ENCODE measurements around the gene CYB5R4. TPM values are rescaled to one million over a fixed set of nuclear protein-coding genes. Genes with fewer than 3 reads are reported as not detected.

The CYB5R4 gene
- total RNA-seq, 2 experiments from 2014 or later: 29.2 to 30.8 TPM

DNA sequence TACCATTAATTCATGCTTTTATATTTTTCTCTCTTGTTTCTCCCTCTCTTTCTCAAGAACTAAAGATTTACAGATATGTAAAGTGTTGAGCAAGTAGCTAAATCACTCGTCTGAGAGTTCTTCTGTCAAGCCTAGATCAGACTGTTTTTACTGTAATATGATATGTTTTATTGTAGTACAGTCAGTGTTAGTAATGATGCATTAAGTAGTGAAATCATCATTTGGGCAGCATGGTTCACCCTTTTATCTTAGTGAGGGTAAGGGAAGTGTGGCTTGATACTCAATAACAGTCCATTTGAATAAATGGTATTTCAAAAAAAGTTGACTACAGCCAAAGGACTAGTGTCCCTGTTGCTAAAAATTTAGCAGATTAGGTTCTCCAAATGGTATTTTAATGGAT, 9.2 kb downstream of the CYB5R4 start:
- Mint-ChIP-seq H3K9me3 (ENCODE audit: insufficient read depth) (peaks cover 10% of the 10 kb centered on the region), H3K4me3 (no peak overlapping the region), H3K4me1 (ENCODE audit: low read depth) (peaks cover 6% of the 10 kb centered on the region), H3K27me3 (ENCODE audit: low read depth) (no peaks in the 10 kb centered on the region), H3K36me3 (ENCODE audit: low read depth) (peaks cover 61% of the 10 kb centered on the region), H3K27ac (no peak overlapping the region)
- ChIA-PET CTCF (no interaction called here), POLR2A (no interaction called here)
- DNase-seq: no peak
- no peak for ATAC-seq

DNA sequence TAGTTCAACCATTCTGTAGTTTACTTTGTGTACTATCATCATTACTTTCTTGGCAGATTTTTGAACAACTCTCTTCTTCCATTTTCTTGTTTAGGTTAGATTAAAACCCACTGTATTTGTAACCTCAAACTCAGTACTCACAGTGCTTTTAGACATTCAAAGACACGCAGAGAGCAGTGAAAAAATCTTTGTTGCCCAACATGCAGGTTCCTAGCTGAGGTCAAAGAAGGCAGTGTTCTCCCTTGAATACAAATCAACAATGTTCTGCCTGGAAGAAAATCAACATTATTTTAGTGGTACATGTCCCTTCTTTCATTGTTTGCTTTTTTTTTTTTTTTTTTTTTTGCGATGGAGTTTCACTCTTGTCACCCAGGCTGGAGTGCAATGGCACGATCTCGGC, 11.2 kb downstream of the CYB5R4 start:
- no peak overlapping the region for H3K4me3 Mint-ChIP-seq
- H3K36me3 Mint-ChIP-seq (ENCODE audit: low read depth): peaks cover 49% of the 10 kb centered on the region
- ChIA-PET CTCF (interaction anchor here (1.4 kb wide), 1 partner anchor 14 kb away, joined by 4 read pairs; no protein-coding TSS in a partner anchor), POLR2A (no interaction called here)
- H3K27ac Mint-ChIP-seq: no peak overlapping the region
- peaks cover 12% of the 10 kb centered on the region for H3K4me1 Mint-ChIP-seq (ENCODE audit: low read depth)
- no peak for ATAC-seq
- no peaks in the 10 kb centered on the region for H3K27me3 Mint-ChIP-seq (ENCODE audit: low read depth)
- peaks cover 10% of the 10 kb centered on the region for H3K9me3 Mint-ChIP-seq (ENCODE audit: insufficient read depth)
- no peak for DNase-seq

DNA sequence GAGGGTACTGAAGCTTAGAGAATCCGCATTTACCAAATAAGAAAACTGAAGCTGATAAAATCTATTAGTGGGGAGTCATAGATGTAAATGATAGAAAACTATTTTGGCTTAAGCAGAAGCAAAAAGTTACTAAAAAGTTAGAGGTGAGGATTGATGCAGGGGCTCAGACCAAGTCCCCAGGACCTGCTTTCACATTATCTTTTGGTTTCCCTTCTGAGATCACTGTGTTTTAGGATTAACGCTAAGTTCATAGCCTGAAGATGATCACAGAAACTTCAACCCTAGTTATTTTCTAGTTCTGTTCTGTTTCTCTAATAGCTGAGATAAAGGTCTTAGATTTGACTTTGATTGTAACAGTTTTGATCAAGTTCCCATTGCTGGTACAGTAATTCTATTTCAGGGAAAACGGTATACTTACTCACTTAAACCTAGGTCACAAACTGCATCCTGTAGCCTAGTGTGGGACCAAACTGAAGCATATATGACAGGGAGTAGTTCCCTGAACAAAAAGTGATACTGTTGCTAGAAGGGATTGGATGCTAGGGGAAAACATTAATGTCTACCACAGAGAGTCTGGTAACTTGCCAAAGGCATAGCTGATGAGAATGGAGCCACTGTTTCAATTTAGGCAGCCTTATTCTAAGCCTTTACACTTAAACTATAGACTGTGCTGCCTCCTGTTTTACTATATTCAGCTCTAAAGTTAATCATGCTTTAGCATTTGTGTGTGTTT, 13.1 kb downstream of the CYB5R4 start:
- Mint-ChIP-seq H3K36me3 (ENCODE audit: low read depth) (peaks cover 31% of the 10 kb centered on the region), H3K9me3 (ENCODE audit: insufficient read depth) (peaks cover 3% of the 10 kb centered on the region), H3K4me1 (ENCODE audit: low read depth) (peaks cover 12% of the 10 kb centered on the region), H3K27me3 (ENCODE audit: low read depth) (no peaks in the 10 kb centered on the region), H3K27ac (no peak overlapping the region), H3K4me3 (no peak overlapping the region)
- DNase-seq (no peak), ATAC-seq (no peak)
- POLR2A ChIA-PET: no interaction called here
- CTCF ChIA-PET: no interaction called here

DNA sequence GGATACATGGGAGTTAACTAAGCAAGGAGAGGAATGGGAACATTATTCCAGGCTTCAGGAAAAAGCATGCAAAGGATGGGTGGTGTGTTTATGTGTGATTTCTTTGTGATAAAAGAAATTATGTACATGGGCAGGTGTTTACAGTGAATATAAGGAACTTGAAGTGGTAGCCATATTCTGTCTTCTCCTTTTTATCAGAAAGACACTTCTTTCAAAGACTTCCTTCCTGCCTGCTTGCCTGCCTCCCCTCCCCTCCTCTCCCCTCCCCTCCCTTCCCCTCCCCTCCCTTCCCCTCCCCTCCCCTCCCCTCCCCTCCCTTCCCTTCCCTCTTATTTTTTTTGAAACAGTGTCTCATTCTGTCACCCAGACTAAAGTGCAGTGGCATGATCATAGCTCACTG, 14.4 kb downstream of the CYB5R4 start:
- H3K4me1 Mint-ChIP-seq (ENCODE audit: low read depth): peaks cover 12% of the 10 kb centered on the region
- no peak for ATAC-seq
- H3K27me3 Mint-ChIP-seq (ENCODE audit: low read depth): no peaks in the 10 kb centered on the region
- no peak overlapping the region for H3K4me3 Mint-ChIP-seq
- H3K36me3 Mint-ChIP-seq (ENCODE audit: low read depth): peaks cover 19% of the 10 kb centered on the region
- no peak overlapping the region for H3K27ac Mint-ChIP-seq
- H3K9me3 Mint-ChIP-seq (ENCODE audit: insufficient read depth): no peaks in the 10 kb centered on the region
- ChIA-PET POLR2A (no interaction called here), CTCF (no interaction called here)
- no peak for DNase-seq

DNA sequence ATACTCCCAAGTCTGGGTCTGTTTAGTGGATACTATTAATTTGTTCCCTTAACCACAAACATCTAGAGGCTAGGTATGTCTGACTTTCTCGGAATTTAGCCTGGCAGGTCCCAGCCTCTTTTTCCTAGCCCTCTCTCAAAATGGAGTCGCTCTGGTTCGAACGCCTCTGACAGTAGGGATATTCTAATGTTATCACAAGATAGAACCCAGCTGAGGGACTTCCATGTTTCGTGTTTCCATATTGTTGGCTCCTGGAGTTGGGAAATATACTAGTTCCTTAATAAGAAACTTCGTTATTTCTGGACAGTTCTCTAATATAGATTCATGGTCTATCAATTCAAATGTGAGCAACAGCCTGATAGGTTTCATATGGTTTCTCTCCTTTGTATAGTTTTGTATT, 16.4 kb downstream of the CYB5R4 start:
- POLR2A ChIA-PET: no interaction called here

DNA sequence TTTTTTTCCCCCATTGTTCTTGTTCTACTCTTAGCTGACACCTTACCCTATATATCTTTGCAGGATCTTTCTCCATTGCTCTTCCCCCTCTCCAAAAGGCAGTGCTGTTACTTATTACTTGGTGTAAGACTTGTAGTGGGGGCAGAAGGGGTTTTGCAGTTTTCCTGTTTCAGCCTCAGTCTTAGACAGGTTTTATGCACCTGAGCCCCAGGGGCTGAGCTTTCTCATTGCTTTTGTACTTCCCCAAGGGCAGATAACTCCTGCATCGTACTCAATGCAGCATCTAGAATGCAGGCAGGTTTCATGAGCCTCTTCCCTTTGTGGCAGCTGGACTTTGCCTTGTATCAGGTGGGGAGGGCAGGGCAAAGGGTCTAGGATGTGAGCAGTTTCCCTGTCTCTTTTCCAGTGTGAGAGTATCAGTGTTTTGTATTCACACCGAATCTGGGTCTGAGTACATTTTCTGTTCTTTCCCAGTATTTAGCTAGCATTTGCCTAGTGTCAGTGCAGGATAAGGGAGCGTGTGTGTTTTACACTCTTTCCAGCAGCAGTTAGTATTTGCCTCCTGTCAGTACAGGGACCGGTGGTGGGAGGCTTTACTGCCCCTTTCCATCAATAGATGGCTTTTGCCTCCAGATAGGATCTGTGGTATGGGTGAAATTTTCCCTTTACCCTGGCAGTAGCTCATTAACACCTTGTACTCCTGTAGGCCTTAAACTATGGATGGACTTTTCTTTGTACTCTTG, 19.6 kb downstream of the CYB5R4 start:
- no peak for ATAC-seq
- no peak overlapping the region for H3K27ac Mint-ChIP-seq
- ChIA-PET CTCF (interaction anchor here (1.1 kb wide), 1 partner anchor 342 kb away, joined by 3 read pairs; no protein-coding TSS in a partner anchor), POLR2A (no interaction called here)
- peaks cover 3% of the 10 kb centered on the region for H3K4me1 Mint-ChIP-seq (ENCODE audit: low read depth)
- no peaks in the 10 kb centered on the region for H3K27me3 Mint-ChIP-seq (ENCODE audit: low read depth)
- no peak overlapping the region for H3K4me3 Mint-ChIP-seq
- peaks cover 2% of the 10 kb centered on the region for H3K36me3 Mint-ChIP-seq (ENCODE audit: low read depth)
- no peak for DNase-seq
- no peaks in the 10 kb centered on the region for H3K9me3 Mint-ChIP-seq (ENCODE audit: insufficient read depth)

More for the DNA sequence above, 16.4 kb downstream of the CYB5R4 start:
- H3K9me3 Mint-ChIP-seq (ENCODE audit: insufficient read depth): no peaks in the 10 kb centered on the region
- H3K27me3 Mint-ChIP-seq (ENCODE audit: low read depth): no peaks in the 10 kb centered on the region
- no peak overlapping the region for H3K27ac Mint-ChIP-seq
- DNase-seq (no peak), ATAC-seq (no peak)
- peaks cover 12% of the 10 kb centered on the region for H3K4me1 Mint-ChIP-seq (ENCODE audit: low read depth)
- CTCF ChIA-PET: no interaction called here
- H3K4me3 Mint-ChIP-seq: no peak overlapping the region
- H3K36me3 Mint-ChIP-seq (ENCODE audit: low read depth): peaks cover 12% of the 10 kb centered on the region

DNA sequence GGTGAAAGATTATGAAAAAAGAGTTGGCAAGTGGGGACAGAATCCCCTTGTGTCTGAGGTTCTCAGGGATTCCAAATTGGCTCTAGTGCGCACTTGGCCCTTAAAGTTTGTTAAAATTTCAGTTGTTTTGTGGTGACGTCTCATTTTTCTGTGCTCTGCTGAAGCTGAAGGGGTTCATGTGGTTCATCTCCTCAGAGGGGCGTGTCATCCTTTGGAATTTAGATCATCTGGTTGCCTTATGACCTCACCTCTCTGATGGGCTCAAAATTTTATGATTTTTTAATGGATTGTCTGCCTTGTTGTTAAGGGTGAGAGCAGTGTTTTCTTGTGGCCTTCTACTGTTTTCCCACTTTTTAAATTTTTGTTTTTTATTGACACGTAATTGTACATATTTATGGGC, 20.3 kb downstream of the CYB5R4 start:
- Mint-ChIP-seq H3K4me1 (ENCODE audit: low read depth) (peaks cover 4% of the 10 kb centered on the region), H3K27me3 (ENCODE audit: low read depth) (no peaks in the 10 kb centered on the region), H3K9me3 (ENCODE audit: insufficient read depth) (no peaks in the 10 kb centered on the region), H3K27ac (no peak overlapping the region), H3K36me3 (ENCODE audit: low read depth) (no peaks in the 10 kb centered on the region), H3K4me3 (no peak overlapping the region)
- DNase-seq (no peak), ATAC-seq (no peak)
- POLR2A ChIA-PET: no interaction called here
- CTCF ChIA-PET: no interaction called here

DNA sequence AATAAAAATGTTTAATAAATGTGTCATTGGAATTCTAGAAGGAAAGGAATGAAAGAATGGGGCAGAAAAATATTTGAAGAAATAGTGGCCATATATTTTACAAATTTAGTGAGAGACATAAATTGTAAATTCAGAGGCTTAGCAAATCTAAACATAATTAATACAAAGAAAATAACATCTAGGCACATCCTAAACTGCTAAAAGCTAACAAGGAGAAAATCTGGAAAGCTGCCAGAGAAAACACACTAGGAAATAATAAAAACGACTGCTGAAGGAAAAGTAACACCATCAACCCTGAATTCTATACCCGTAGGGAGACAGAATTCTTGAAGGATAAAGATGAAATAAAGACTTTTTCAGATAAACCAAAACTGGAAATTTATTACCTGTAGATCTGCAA, 23.8 kb downstream of the CYB5R4 start:
- Mint-ChIP-seq H3K27me3 (ENCODE audit: low read depth) (no peaks in the 10 kb centered on the region), H3K4me3 (no peak overlapping the region), H3K27ac (no peak overlapping the region), H3K4me1 (ENCODE audit: low read depth) (peaks cover 4% of the 10 kb centered on the region), H3K9me3 (ENCODE audit: insufficient read depth) (no peaks in the 10 kb centered on the region), H3K36me3 (ENCODE audit: low read depth) (no peaks in the 10 kb centered on the region)
- DNase-seq (no peak), ATAC-seq (no peak)
- ChIA-PET POLR2A (no interaction called here), CTCF (interaction anchor here (0.9 kb wide), 1 partner anchor 337 kb away, joined by 3 read pairs; no protein-coding TSS in a partner anchor)

DNA sequence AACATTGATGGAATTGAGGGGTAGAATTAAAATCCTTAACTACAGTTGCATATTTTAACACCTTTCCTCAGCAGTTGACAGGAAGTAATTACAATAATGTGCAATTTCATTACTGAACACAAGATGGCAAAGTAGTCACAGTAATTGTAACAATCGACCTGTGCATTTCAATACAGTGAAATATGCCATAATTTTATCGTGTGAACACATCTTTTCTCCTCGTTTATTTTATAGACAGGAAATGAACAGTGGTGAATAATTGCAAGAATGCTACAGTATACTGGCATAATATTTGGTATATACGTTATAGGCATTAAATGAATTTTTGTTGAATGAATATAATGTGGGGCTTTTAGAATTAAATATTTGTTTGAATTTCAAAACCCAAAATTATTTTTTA, 25.0 kb downstream of the CYB5R4 start:
- H3K4me1 Mint-ChIP-seq (ENCODE audit: low read depth): peaks cover 4% of the 10 kb centered on the region
- ChIA-PET POLR2A (no interaction called here), CTCF (interaction anchor here (1.2 kb wide), 1 partner anchor 14 kb away, joined by 4 read pairs; no protein-coding TSS in a partner anchor)
- H3K27ac Mint-ChIP-seq: no peak overlapping the region
- ATAC-seq: peak; percentile 60
- H3K9me3 Mint-ChIP-seq (ENCODE audit: insufficient read depth): no peaks in the 10 kb centered on the region
- H3K4me3 Mint-ChIP-seq: no peak overlapping the region
- no peaks in the 10 kb centered on the region for H3K36me3 Mint-ChIP-seq (ENCODE audit: low read depth)
- no peaks in the 10 kb centered on the region for H3K27me3 Mint-ChIP-seq (ENCODE audit: low read depth)
- DNase-seq: no peak

DNA sequence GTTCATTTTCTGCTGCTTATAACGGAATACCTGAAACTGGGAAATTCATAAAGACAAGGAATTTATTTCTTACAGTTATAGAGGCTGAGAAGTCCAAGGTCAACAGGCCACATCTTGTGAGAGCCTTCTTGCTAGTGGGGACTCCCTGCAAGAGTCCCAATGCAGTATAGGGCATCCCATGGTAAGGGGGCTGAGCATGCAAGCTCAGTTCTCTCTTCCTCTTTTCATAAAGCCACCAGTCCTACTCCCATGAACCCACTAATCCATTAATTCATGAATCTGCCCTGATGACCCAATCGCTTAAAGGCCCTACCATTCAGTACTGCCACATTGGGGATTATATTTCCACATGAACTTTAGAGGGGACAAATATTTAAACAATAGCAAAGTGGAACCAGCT, 26.5 kb downstream of the CYB5R4 start:
- no peak overlapping the region for H3K27ac Mint-ChIP-seq
- POLR2A ChIA-PET: no interaction called here

DNA sequence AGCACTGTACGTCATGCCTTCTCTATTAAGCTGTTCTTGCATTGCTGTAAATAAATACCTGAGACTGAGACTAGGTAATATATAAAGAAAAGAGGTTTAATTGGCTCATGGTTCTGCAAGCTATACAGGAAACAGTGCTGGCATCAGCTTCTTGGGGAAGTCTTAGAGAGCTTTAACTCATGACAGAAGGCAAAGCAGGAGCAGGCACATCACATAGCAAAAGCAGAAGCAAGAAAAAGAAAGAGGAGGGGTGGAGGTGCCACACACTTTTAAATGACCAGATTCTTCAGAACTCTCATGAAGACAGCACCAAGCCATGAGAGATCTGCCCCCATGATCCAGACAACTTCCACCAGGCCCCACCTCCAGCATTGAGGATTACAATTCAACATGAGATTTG, 30.1 kb downstream of the CYB5R4 start:
- ChIA-PET POLR2A (no interaction called here), CTCF (no interaction called here)
- ATAC-seq: no peak
- Mint-ChIP-seq H3K27me3 (ENCODE audit: low read depth) (no peaks in the 10 kb centered on the region), H3K9me3 (ENCODE audit: insufficient read depth) (no peaks in the 10 kb centered on the region), H3K4me1 (ENCODE audit: low read depth) (peaks cover under 1% of the 10 kb centered on the region), H3K36me3 (ENCODE audit: low read depth) (peaks cover 2% of the 10 kb centered on the region), H3K27ac (no peak overlapping the region), H3K4me3 (no peak overlapping the region)
- DNase-seq: no peak

More for the DNA sequence above, 26.5 kb downstream of the CYB5R4 start:
- DNase-seq (no peak), ATAC-seq (no peak)
- Mint-ChIP-seq H3K4me3 (no peak overlapping the region), H3K36me3 (ENCODE audit: low read depth) (no peaks in the 10 kb centered on the region), H3K27me3 (ENCODE audit: low read depth) (no peaks in the 10 kb centered on the region), H3K9me3 (ENCODE audit: insufficient read depth) (no peaks in the 10 kb centered on the region), H3K4me1 (ENCODE audit: low read depth) (peaks cover 4% of the 10 kb centered on the region)
- CTCF ChIA-PET: interaction anchor here (0.9 to 1.0 kb wide), 2 partner anchors 335 to 342 kb away, joined by 4 to 6 read pairs; partner anchors contain the start of gene CEP162

DNA sequence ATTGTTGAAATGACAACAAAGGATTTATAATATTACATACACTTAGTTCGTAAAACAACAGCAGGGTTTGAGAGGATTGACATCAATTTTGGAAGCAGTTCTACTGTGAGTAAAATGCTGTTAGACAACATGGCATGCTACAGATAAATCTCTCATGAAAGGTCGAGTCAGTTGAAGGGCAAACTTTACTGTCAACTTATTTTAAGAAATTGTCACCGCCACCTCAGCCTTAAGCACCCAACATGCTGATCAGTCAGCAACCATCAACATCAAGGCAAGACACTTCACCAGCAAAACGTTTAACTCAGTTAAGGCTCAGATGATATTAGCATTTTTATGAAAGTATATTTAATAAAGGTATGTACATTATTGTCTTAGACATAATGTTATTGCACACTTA, 31.0 kb downstream of the CYB5R4 start:
- Mint-ChIP-seq H3K27ac (no peak overlapping the region), H3K4me1 (ENCODE audit: low read depth) (no peaks in the 10 kb centered on the region), H3K27me3 (ENCODE audit: low read depth) (no peaks in the 10 kb centered on the region), H3K9me3 (ENCODE audit: insufficient read depth) (no peaks in the 10 kb centered on the region), H3K4me3 (no peak overlapping the region), H3K36me3 (ENCODE audit: low read depth) (peaks cover 2% of the 10 kb centered on the region)
- ChIA-PET POLR2A (no interaction called here), CTCF (no interaction called here)
- DNase-seq (no peak), ATAC-seq (no peak)

Measured in activated CD8-positive, alpha-beta T cell treated with anti-CD3 and anti-CD28 coated beads, Interleukin-2, amount 10 ng/mL, durations not matched to agents 7 days and 5 days (primary cell).